SW 1271 (cell line): ENCODE measurements around the gene DCBLD2.
A peak's percentile ranks its signal among the peaks of the same experiment; 100 is the strongest.

Source experiments
- DNase-seq, 2 experiments: peaks; one replicate each; lab custom pipeline; 2025; lab: John Stamatoyannopoulos, UW

Gene DCBLD2, protein sequence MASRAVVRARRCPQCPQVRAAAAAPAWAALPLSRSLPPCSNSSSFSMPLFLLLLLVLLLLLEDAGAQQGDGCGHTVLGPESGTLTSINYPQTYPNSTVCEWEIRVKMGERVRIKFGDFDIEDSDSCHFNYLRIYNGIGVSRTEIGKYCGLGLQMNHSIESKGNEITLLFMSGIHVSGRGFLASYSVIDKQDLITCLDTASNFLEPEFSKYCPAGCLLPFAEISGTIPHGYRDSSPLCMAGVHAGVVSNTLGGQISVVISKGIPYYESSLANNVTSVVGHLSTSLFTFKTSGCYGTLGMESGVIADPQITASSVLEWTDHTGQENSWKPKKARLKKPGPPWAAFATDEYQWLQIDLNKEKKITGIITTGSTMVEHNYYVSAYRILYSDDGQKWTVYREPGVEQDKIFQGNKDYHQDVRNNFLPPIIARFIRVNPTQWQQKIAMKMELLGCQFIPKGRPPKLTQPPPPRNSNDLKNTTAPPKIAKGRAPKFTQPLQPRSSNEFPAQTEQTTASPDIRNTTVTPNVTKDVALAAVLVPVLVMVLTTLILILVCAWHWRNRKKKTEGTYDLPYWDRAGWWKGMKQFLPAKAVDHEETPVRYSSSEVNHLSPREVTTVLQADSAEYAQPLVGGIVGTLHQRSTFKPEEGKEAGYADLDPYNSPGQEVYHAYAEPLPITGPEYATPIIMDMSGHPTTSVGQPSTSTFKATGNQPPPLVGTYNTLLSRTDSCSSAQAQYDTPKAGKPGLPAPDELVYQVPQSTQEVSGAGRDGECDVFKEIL

DNA sequence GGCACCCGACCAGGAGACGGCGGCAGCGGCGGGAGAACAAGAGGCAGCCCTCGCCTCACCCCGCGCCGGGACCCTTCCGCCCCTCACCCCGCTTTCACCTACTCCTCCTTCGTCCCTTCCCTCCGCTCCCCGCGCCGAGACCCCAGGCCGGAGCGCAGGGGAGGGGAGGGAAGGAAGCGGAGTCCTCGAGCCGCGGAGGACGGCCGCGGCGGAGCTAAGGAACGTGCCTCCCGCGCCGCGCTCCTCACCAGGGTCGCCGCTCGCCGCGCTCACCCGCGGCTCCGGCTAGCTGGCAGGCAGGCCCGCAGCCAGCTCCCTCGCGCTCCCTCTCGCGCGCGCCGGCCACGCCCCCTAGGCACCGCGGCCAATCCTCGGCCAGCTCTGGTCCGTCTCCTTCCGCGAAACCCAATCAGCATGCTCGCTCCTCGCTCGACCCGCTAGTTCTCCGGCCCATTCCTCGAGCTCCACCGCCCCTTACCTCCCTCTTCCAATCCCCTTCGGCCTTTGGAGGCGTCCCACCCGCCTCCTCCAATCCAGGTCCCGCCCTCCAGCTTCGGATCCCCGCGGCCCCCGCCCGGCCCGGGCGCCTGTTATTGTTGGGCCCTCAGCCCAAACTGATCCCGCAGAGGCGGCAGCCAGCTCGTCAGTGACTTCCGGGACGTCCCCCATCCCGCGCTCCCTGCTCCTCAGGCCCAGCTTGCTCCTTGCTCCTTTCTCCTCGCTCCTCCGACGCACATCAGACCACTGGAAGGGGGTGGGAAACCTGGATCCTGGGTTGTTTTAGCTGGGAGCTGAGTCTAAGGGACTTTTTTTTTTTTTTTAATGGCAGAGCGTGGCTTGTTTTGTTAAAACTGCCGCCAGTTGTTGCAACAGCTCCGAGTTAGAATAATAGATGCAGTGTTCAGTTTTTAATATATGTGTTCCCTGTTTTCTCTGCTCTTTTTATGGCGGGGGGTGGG is at the start of gene DCBLD2:
Gene DCBLD2 (minus strand): TSS at position 304 of the 959 bp plus-strand sequence. CDS start 369 bp downstream, outside the sequence.
- DNase-seq: peak; percentile 94 to 97

DNA sequence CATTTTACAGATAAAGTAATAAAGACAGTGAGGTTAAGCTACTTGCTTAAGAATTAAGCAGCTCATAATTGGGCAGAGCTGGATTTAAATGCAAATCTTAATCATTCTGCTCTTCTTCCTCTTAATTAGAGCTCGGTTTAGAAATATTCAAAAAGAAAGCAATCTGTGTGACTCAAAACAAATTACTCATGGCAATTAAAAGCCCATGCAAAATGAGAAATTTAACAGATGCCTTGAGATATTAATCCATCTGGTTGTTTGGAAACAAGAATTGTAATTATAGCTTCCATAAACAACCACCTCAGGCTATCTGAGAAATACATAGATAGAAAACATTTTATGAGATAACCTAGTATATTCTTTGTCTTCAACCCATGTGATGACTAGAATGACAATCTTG is 44.2 kb upstream of the DCBLD2 start:
- DNase-seq: no peak

DNA sequence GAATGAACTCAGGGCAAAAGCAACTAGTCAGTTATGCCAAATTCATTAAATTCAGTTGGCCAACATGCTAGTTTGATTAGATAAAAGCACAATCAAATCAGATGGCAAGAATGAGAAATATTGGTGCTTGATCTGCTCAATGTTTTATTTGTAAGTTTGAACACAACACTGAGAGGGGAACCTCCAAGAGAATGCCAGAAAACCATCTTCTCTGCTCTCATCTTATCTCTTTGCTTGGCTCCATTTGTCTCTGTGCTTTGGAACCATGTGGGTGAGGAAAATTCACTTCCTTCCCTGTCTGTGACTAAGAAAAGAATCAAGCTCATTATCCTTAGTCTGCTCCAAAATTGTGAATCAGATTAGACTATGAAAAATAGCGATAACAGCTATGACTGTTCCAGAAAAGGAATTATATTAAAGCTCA is 43.6 kb upstream of the DCBLD2 start:
- no peak for DNase-seq

DNA sequence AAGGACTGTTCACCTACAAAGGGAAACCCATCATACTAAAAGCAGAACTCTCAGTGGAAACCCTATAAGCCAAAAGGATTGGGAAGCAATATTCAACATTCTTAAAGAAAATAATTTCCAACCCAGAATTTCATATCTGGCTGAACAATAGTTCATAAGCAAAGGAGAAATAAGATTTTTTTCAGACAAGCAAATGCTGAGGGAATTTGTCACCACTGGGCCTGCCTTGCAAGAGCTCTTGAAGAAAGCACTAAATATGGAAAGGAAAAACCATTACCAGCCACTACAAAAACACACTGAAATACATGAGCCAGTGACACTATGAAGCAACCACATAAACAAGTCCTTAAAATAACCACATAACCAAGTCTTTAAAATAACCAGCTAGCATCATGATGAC is 28.9 kb upstream of the DCBLD2 start:
- no peak for DNase-seq

DNA sequence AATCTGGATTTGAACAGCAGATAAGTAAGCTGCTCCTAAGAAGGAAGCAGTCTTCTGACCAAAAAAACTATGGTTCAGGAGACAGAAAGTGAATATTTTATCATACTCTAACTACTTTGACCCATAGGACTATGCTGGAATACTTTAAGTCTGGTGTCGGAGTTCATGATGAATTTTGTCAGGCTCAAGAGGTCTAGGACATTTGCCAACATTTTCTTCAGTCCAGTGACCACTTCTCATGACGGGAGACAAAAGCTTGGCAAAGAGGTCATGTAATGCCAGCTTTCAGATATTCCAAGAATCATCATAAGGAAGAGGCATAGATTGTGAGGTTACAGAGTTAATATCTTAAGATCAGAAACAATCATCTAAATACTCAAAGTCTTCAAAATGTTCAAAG is 20.5 kb upstream of the DCBLD2 start:
- no peak for DNase-seq

DNA sequence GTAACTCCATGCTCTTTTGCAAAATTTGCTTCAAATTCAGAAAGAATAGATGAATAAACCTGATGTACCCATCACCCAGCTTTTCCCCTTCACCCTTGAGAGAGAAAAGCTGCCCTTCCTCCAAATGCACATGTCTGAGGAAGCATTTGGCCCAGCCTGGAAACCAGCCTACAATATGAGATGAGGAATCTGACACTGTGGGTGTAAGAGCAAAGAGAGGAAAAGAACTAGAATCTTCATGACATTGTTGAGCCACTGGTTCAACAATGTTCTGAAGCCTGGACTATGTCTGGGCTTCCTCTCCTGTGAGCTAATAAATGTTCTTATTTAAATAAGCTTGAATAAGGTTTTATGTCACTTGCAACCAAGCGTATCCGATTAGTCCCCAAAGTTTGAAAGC is 18.7 kb upstream of the DCBLD2 start:
- DNase-seq: no peak

DNA sequence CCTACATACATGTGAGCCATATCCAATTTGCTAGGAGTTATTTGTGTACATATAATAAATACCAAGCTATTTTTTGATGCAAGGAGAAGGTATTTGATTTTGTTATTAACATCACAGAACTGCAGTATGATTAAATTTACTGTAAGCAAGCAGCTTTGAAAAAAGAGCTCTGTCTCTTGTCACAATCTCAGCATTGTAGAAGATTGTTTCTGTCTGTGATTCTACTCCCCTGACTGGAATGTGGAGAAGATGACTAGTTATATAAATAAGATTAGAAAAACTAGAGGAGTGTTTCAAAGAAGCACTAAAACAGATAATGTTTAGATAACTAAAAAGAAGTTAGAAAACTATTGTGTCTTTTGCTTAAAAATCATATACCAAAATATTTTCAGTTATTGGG is 17.1 kb upstream of the DCBLD2 start:
- DNase-seq: no peak

DNA sequence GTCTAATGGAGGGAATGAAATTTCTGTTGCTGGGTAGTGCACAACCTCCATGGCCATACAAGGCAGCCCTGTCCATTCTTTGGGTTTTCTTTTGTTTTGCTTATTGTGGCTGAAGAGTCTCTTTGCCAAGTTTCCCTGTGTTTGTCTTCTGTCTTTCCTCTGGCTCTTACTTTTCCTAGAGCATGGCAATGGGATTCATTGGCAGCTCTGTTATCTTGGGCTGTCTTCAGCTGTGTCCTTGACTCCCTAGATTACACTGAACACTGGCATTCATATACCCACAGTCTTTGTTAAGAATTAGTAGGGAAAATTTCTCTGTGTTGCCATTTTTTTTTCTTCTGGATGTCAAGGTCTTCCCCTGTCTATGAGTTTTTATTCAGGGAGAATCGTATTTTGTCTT is 16.1 kb upstream of the DCBLD2 start:
- no peak for DNase-seq

DNA sequence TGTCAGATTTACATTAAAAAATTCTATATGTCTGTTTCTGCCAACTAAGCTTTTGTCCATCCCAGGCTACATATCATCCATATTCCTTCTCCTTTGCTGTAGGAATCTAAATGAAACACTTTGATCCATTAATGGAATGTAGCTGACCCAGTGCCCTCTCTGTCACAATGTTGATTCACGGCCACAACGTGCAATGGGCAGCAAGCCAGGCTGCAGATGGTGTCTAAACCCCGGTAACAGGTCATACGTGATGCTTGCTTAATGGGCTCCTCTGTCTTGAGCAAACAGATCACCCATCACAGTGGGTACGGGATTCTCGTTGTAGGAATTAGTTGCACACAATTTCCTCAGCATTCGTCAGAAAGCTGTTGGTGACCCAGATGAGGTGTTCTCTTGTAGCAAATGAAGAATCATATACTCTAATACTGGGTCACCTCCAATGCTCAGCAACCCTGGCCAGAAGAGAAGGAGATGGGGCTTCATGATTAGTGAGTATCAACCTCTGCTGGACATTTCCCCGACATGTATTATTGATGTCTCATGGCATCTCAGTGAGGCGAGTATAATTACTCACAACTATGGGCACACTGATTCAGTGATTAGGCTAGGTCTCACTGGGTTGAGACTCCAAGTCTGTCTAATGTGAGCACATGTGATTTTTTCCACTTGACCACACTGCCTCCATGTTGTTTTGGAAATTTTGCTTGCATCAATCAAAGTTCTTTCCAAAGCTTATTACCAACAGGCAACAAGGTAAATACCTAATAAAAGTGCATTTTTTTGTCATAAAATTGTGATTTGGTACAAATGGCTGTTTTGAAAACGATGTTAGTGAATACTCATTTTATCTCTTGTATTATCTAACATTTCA is 12.9 kb upstream of the DCBLD2 start:
- DNase-seq: no peak

DNA sequence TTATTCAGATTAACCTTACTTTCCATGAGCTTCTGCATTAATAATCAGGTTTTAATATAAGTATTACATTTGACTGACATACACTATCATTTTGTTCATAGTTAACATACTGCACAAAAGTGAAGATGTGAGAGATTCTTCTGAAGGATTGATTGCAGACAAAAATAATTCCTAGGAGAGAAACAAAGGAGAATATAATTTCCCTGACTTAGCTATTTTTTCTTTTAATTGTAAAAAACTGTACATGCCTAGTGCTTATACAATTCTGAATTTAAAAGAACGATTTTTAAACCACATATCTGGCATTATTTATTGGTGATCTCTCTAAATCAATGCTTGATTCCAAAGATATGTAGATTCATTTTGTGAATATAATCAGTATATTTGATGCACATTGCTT is 11.0 kb upstream of the DCBLD2 start:
- DNase-seq: no peak

DNA sequence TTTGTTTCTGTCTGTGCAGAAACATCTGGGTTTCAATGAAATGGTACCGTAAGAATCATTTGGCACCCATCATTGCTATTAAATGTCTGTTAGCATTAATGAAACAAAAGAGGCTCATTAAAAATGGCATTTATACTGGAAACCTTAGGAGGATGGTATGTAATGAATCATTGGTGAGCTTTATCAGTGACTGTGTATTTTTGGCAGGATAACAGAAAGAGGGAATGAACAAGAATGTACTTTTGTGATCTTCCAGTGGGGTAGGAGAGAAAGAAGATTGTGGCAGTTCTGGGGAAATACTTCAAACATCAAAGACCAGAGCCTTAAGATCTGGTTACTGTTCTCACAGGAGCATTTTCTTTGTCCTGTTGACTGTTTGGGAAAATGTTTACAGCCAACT is 4.7 kb upstream of the DCBLD2 start:
- peak in 1 of 2 experiments; percentile 40 for DNase-seq

DNA sequence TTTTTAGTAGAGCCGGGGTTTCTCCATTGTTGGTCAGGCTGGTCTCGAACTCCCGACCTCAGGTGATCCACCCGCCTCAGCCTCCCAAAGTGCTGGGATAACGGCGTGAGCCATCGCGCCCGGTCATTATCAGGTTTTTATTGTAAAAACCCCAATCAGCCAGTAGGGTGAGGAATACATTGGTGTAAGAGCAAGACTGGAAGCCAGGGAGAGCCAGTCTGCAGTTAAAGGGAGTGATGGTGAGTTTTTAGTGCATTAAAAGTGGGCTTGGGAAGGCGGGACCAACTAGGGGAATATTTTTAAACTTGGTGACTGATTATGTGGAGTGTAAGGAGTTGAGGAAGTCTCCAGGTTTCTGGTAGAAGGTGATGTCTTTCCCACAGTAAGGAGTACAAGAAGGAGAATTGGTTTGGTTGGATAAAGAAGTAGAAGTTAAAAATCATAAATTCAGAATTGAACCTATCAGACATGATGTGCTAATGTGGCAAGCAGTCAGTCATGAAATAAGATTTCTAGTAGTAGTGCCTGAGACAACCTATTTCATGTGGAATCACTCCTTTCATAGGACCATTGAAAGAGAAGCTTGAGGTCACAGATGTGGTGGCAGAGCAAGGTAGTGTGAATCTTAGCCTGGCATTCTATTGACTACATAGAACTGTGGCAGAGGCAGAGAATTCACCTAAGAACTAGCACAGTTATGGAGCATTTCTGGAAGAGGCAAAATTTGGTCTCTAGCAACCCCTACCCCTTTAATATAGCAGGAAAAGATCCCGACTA is 2.4 kb upstream of the DCBLD2 start:
- no peak for DNase-seq

DNA sequence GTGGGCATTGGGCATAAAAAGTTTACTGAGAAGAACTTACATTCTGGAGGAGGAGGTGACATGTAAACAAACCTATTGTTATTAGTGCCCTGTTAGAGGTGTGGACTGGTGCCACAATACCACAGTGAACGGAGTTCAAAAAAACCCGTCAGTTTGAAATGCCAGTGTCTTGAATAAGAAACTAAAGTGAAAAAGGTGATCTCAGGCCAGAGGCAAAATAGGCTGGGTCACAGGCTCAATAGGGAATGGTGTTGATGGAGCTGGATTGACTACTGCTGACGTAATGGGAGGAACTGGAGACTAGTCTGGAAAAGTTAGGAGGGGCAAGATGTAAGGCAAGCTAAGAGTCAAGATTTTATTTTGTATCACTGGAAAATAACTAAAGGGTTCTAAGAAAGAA is 1.6 kb upstream of the DCBLD2 start:
- DNase-seq: no peak

DNA sequence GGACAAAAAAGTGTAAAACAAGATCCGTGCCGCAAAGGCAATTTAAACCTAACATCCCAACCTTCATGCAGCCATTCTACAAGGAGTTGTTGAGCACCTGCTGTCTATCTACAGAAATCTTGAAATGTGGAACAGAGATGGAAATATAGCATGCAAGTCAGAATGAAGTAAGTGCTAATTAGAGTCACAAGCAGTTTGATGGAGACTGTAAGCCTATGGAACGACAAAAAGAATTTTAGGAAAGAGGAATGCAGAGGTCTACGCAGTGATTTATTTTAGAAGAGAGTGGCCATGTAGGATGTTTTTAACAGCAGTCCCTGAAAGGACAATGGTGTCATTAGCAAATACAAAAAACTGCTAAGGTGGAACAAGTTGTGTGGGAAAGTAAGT is 851 bp upstream of the DCBLD2 start:
- no peak for DNase-seq

DNA sequence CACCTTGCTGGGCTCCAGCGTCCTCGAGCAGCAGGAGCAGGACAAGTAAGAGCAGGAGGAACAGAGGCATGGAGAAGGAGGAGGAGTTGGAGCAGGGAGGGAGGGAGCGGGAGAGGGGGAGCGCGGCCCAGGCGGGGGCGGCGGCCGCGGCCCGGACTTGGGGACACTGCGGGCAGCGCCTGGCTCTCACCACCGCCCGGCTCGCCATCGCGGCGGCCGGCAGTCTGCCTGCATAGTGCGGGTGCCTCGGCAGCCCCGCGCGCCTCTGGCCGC is 440 bp downstream of the DCBLD2 start:
- peak in 1 of 2 experiments; percentile 48 for DNase-seq

DNA sequence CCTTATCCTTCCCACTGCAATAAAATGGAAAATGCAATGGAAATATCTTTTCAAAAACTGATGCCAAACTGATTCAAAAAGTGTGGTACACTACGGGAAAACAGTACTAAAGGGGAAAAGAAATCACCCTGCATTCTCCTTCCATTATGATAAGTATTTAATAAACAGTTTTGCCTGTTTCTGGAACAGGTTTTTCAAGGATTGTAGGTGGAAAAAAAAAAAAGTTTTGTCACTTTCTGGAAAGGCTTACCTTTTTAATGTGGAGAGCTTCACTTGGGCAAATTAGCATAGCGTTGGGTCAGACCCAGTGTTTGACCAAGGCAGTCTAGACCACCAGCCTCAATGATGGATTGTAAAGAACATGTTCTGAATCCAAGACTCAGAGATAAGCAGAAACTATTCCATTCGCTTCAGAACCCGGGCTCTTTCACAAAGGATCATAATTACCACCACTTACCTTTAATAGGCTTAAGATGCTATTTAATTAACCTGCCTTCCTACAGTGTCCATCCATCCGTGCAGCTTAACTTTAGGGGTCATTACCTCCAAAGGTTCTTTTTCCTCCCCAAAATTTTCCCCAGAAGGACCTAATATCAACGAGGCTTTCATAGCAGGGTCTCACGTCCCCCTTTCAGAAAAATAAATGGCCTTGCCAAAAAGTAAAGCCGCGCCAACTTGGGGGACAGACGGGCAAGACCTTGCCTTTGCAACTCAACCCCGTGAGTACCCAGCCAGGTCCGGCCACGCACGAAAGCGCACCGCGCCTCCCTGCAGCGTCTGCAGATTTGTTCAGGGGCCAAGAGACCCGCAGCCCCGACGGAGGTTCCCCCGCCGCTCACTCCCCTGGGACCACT is 1.0 kb downstream of the DCBLD2 start:
- DNase-seq: no peak

DNA sequence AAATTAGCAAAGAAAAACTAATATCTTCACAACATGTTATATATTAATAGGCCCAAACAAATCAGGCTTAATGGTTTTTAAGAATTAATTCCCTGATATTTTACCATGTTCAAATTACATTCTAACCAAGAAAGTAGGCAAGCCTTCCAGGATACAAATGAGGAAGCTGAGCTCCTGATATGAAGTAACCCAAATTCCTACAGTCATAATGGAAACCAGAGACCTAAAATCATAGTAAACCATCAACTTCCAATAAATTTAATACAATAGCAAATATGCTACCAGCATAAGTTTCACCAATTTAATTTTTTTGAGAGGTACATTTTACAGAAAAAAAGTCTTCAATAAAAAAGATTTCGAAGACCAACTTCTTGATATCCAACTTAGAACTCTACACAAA is 3.8 kb downstream of the DCBLD2 start:
- DNase-seq: no peak

DNA sequence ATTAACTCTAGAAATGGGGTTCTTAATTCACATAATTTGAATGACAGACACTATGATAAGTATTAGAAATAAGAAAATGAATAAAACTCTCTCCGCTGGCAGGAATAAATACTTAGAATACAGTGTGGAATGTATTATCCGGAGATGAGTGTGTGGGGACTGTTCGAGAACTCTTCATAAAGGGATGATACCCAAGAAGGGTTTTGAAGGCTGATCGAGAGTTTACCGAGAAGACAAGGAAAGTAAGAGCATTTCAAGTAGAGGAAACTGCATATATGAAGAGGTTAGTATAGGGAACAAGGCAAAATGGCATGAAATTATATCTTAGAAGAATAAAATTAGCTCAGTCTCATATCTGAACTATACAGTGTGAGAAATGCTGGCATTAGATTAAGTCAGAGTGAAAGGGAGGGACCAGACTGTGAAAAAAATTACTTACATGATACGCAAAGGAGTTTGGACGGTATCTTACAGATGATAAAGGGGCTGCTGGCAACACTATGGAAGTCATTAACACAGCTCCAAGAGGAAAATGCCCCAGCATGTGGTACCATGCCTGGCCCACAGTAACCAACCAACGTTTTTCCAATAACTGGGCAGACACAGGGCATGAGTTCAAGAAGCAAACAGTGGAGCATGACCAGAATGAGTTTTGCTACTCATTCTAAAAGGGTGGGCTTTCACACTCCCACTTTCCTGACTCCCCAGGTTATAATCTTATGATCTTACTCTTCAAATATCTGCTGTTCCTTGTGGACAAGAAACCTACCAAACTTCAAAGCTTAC is 6.5 kb downstream of the DCBLD2 start:
- DNase-seq: no peak

DNA sequence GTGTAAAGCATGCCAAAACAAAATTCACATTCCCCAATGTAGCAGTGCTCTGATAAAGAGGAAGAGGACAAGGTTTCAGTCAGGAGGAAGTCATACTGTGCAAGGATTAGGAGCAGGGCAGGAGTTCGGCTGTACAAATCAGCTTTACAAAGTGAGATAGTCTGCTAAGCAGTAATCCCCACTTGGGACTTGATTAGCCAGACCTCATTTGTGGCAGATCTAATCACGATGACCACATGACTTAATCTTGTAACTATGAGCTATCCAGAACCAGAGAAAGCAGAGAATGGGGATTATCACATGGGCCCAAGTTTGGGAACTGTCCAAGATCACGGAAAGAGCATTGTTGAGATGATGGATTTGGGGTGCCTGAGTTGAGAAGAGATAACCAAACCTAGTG is 7.8 kb downstream of the DCBLD2 start:
- no peak for DNase-seq
